T-cell (primary cell): Measurements from ENCODE around the gene SATB2. TPM values are rescaled to one million over a fixed set of nuclear protein-coding genes. Genes with fewer than 3 reads are reported as not detected.

Experiments
- ATAC-seq, 4 experiments: fragments of 200-7000 bp in 3 of 4; fragments of 150-1000 bp in 1 of 4; cut with Tn5 transposase; replicated peaks in 1 of 4; 1 replicate in 3 of 4; 2 replicates in 1 of 4; pipeline ENCODE4 v1.10.0; 2021; ENCODE audit warnings: moderate library complexity in 3 of 4, mild to moderate bottlenecking in 2 of 4, moderate number of reproducible peaks in 1 of 4
- CTCF ChIA-PET, 2 donors: fragments of 300-600 bp; sonication (Branson Sonifier 250); formaldehyde crosslinking; loops; one replicate each; lab custom pipeline; 2022; ENCODE audit warnings: antibody characterized with exemption in 2 of 2; lab: Charles Lee
- POLR2A ChIA-PET, 2 donors: fragments of 300-600 bp; sonication (Branson Sonifier 250); formaldehyde crosslinking; loops; one replicate each; lab custom pipeline; 2022; ENCODE audit warnings: antibody characterized with exemption in 2 of 2; lab: Charles Lee
- DNase-seq, 35 experiments: peaks; one replicate each; pipeline versions ENCODE4 v3.0.0 to v3.0.0-alpha.2; 2013 to 2023
- H3K27ac ChIP-seq: one replicate; pipeline ENCODE4 v1.5.1; 2013; ENCODE audit warnings: low read length
- H3K27me3 ChIP-seq, 2 experiments: replicated peaks in 1 of 2; 1 replicate in 1 of 2; 2 replicates in 1 of 2; pipeline versions ENCODE4 v1.6.1 to v1.7.0; 2013; ENCODE audit warnings: low read length in 1 of 2, mixed read lengths in 1 of 2; ENCODE audit not compliant: control insufficient read depth in 2 of 2, insufficient read depth in 2 of 2; ENCODE audit errors: extremely low read depth in 1 of 2
- H3K36me3 ChIP-seq, 2 donors: 1 replicate in 1 of 2; 2 replicates in 1 of 2; pipeline versions ENCODE4 v1.6.1 to v1.7.0; 2013; ENCODE audit warnings: low read length in 1 of 2; ENCODE audit not compliant: control insufficient read depth in 2 of 2, insufficient read depth in 1 of 2; ENCODE audit errors: extremely low read depth in 1 of 2
- H3K4me1 ChIP-seq, 2 experiments: 1 replicate in 1 of 2; 2 replicates in 1 of 2; pipeline versions ENCODE4 v1.6.1 to v1.7.0; 2013; ENCODE audit warnings: low read length in 2 of 2, mixed read lengths in 1 of 2; ENCODE audit not compliant: insufficient read depth in 2 of 2, control insufficient read depth in 1 of 2; ENCODE audit errors: extremely low read depth in 1 of 2
- H3K4me3 ChIP-seq, 2 donors: 1 replicate in 1 of 2; 2 replicates in 1 of 2; pipeline versions ENCODE4 v1.5.1 to v1.7.0; 2013; ENCODE audit warnings: mild to moderate bottlenecking in 2 of 2, low read length in 1 of 2, moderate library complexity in 1 of 2; ENCODE audit not compliant: control insufficient read depth in 1 of 2; ENCODE audit errors: extremely low read depth in 1 of 2
- H3K9me3 ChIP-seq: 2 replicates; pipeline ENCODE4 v1.7.0; 2013
- H3K27ac Mint-ChIP-seq, 2 donors: one replicate each; pipeline ENCODE4 v1.8.0; 2020 to 2021; ENCODE audit warnings: mild to moderate bottlenecking in 2 of 2, mixed read lengths in 2 of 2
- H3K27me3 Mint-ChIP-seq, 2 donors: one replicate each; pipeline ENCODE4 v1.8.0; 2021 to 2022; ENCODE audit warnings: mixed read lengths in 2 of 2
- H3K36me3 Mint-ChIP-seq: one replicate; pipeline ENCODE4 v1.8.0; 2021; ENCODE audit warnings: mixed read lengths
- H3K4me1 Mint-ChIP-seq, 3 donors: one replicate each; pipeline ENCODE4 v1.8.0; 2020 to 2022; ENCODE audit warnings: mixed read lengths in 3 of 3, mild to moderate bottlenecking in 1 of 3
- H3K4me3 Mint-ChIP-seq, 3 donors: one replicate each; pipeline ENCODE4 v1.8.0; 2020 to 2022; ENCODE audit warnings: mild to moderate bottlenecking in 3 of 3, mixed read lengths in 3 of 3, moderate library complexity in 3 of 3
- H3K9me3 Mint-ChIP-seq, 3 donors: one replicate each; pipeline ENCODE4 v1.8.0; 2020 to 2022; ENCODE audit warnings: mixed read lengths in 3 of 3
- WGBS: methylation state at CpG from one replicate; pipeline ENCODE4 v1.1.5; 2013; ENCODE audit warnings: missing lambda C conversion rate; ENCODE audit not compliant: insufficient coverage; 5-methylcytosine and 5-hydroxymethylcytosine counted together
- total RNA-seq, 35 experiments: library from RNA in 6 of 35; stranded (reverse) in 6 of 35; fragments of 120-200 nt in 1 of 35; gene quantifications; one replicate each; pipeline versions ENCODE4 v1.2.1 to v1.2.4 and lab custom pipeline; 2013 to 2026

The SATB2 gene
- total RNA-seq, 5 donors from 2014 or later (not counting 1 experiment from before 2014, with no cell fraction given): 0.15 to 0.54 (median 0.23) TPM

DNA sequence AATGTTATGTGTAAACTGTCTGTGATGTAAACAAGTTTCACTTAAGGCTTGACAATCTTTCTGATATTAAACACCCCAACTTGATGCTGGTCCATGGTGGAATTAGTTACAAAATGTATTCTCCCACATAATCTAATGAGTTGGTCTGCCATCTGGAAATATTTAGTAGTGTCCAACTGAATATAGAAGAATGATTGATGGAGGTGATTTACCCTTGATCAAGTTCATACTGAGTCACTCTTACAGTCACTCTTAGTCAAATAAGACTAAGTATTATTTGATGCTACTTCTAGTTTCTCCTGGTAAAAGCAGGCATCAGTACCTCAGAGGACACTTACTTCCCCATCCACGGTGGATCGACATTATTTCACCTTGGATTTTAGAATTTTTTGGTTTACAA is 198.1 kb downstream of the SATB2 start:
- no peaks in the 10 kb centered on the region for H3K27me3 ChIP-seq
- Mint-ChIP-seq H3K9me3 (peaks cover 22 to 29% (median 23%) of the 10 kb centered on the region in 3 donors), H3K36me3 (no peaks in the 10 kb centered on the region), H3K27ac (no peak overlapping the region), H3K27me3 (no peaks in the 10 kb centered on the region), H3K4me3 (no peak overlapping the region), H3K4me1 (no peaks in the 10 kb centered on the region)
- H3K4me3 ChIP-seq: no peak overlapping the region
- ChIA-PET POLR2A (no interaction called here), CTCF (interaction anchor here in 1 of 2 donors (0.5 kb wide), 1 partner anchor 72 kb away, joined by 4 read pairs; no protein-coding TSS in a partner anchor)
- no peak overlapping the region for H3K27ac ChIP-seq
- no CpG with 5 or more reads among the region's 2 CpGs for WGBS
- no peaks in the 10 kb centered on the region for H3K9me3 ChIP-seq
- DNase-seq (no peak), ATAC-seq (no peak)
- H3K36me3 ChIP-seq: no peaks in the 10 kb centered on the region
- H3K4me1 ChIP-seq: no peaks in the 10 kb centered on the region

DNA sequence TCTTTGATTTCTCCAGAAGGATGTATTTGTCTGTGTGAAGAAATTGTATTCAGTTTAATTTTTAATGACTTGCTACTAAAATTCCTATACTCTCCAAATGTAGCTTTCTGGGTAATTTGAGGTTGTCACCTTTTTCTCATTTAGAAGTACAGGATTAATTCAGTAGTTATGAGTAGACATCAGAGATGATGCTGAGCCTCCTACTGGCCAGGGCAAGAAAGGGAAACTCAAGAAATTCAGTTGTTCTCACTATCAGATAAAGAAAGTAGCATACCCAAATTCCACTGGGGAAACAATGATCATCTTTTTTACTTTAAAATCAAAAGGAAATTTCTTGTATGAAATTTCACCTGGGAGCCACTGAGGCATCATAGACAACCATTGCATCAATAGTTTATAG is 199.4 kb downstream of the SATB2 start:
- ChIA-PET CTCF (no interaction called here), POLR2A (no interaction called here)
- peaks cover 13 to 21% (median 15%) of the 10 kb centered on the region in 3 donors for H3K9me3 Mint-ChIP-seq
- H3K36me3 Mint-ChIP-seq: no peaks in the 10 kb centered on the region
- H3K27ac Mint-ChIP-seq: no peak overlapping the region
- DNase-seq: no peak
- no peaks in the 10 kb centered on the region for H3K9me3 ChIP-seq
- H3K27me3 Mint-ChIP-seq: no peaks in the 10 kb centered on the region
- no peak overlapping the region for H3K4me3 Mint-ChIP-seq
- H3K27ac ChIP-seq: no peak overlapping the region
- no peaks in the 10 kb centered on the region for H3K36me3 ChIP-seq
- no peak overlapping the region for H3K4me3 ChIP-seq
- H3K27me3 ChIP-seq: no peaks in the 10 kb centered on the region
- H3K4me1 ChIP-seq: no peaks in the 10 kb centered on the region
- no peaks in the 10 kb centered on the region for H3K4me1 Mint-ChIP-seq
- ATAC-seq: no peak

DNA sequence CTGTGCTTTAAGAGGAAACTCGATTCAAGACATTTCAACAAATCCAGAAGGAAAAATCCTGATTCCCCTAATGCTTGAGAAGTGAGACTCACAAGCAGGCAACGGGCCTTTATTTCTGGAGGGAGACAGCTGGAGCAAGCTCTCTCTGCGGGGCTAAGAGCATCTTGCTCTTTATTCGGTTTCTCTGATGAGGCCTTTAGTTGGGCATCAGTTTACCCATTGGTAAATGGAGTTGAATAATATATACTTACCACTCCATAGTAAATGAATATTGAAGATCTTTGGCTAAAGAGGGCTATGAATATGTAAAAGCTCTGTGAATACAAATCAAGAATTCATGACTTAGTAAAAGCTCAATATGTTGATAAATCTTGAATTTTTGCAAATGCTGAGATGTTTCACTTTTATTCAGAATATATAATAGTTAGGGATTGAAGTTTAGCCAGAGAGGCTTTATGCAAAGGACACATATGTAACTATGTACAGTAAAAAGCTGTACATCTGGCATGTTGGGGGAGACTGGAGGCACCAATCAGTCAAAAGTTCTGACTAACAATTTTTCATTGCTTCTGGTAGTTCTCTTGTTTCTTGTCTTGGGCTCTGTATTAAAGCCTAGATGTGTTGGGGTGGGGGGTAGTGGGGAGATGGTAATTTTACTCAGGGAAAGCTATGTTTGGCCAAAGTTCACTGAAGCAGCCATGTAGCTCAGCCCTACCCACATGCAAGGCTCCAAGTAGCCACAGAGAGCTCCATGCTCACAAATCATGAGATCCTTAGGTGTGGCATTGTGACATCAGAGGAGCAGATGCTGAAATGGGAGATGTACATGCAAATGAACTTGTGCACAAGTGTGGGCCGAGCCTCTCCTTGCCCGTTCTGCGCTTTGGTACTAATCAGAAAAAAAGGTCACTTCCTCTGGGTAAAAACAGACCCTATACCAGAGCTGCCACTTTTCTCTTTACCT is 200.2 kb downstream of the SATB2 start:
- Mint-ChIP-seq H3K27me3 (peaks cover 0 to 4% of the 10 kb centered on the region in 2 donors), H3K9me3 (peaks cover 9 to 16% (median 13%) of the 10 kb centered on the region in 3 donors), H3K27ac (no peak overlapping the region), H3K4me3 (no peak overlapping the region), H3K36me3 (no peaks in the 10 kb centered on the region), H3K4me1 (no peaks in the 10 kb centered on the region)
- H3K9me3 ChIP-seq: no peaks in the 10 kb centered on the region
- DNase-seq (no peak), ATAC-seq (no peak)
- no peak overlapping the region for H3K27ac ChIP-seq
- ChIA-PET CTCF (no interaction called here), POLR2A (interaction anchor here in 1 of 2 donors (0.8 kb wide), 1 partner anchor 20 kb away, joined by 6 read pairs; no protein-coding TSS in a partner anchor)
- WGBS: 100% methylated on average over 2 of the region's 7 CpGs
- H3K36me3 ChIP-seq: no peaks in the 10 kb centered on the region
- H3K27me3 ChIP-seq: no peaks in the 10 kb centered on the region
- no peaks in the 10 kb centered on the region for H3K4me1 ChIP-seq
- no peak overlapping the region for H3K4me3 ChIP-seq

DNA sequence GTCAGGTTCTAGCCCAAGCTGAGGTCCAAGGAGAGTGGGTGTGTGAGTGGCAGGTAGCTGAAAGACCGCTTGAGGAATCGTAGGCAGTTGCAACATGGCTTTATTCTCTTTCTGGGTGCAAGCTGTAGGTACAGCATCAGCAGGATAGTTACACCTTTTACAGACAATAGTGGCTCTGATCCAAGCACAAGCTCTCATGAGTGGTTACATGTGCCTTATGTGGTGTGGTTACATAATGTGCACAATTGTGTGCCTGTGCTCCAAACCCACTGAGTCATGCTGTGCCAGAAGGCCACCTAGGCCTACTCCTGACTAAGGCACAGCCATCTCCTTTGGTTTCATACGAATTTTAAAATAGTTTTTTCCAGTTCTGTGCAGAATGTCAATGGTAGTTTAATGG is 227.6 kb downstream of the SATB2 start:
- no peaks in the 10 kb centered on the region for H3K9me3 ChIP-seq
- no peak for DNase-seq

DNA sequence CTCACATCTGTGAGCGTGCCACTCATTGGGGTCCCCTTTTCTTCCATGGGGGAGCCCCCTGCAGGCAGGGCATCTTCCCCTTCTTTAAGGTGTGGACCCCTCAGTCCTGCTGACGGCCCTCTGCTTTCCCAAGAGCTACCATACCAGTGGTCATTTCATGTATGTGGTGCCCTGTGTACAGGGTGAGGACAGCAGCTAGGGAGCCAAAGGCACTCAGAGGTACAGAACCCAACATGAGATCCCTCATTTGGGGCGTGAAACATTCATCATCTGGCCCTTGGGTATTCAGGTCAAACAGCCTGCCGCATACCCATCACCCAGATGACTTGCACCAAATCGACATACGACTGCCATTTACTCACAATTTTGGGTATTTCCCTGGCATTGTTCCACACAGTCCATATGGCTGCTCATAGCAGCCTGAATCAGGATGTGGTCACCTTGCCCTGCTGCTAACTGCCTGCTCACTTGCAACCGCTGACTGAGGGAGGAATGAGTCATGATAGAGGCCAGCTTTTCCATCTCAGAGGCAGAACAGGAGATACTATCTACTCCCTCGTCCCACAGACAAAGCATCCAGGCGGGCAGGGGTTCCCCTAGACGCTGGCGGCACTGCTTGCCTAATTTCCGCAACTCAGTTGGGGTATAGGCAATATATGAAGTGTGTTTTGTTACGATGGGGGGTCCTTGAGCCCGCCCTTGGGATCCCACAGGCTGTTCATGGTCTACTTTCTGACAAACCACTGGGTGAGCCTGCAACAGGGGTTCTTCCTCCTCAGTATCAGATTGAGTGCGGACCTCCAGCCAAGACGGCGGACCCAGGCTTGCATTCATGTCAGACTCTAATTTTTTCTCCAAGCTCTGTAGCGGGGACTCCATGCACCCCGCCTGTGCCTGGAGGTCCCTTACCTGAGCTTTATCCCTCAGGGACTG is 228.6 kb downstream of the SATB2 start:
- Mint-ChIP-seq H3K27me3 (no peaks in the 10 kb centered on the region), H3K4me3 (no peak overlapping the region), H3K4me1 (no peaks in the 10 kb centered on the region), H3K27ac (no peak overlapping the region), H3K9me3 (peaks cover 0 to 3% (median 2%) of the 10 kb centered on the region in 3 donors), H3K36me3 (no peaks in the 10 kb centered on the region)
- Histone ChIP-seq H3K4me3 (no peak overlapping the region), H3K27ac (no peak overlapping the region), H3K27me3 (no peaks in the 10 kb centered on the region), H3K36me3 (no peaks in the 10 kb centered on the region), H3K4me1 (peaks cover 0 to 3% of the 10 kb centered on the region in 2 experiments), H3K9me3 (no peaks in the 10 kb centered on the region)
- WGBS: 74% methylated on average over 9 of the region's 19 CpGs
- ATAC-seq: no peak
- ChIA-PET POLR2A (no interaction called here), CTCF (no interaction called here)
- peak in 1 of 35 experiments; percentile 4 for DNase-seq

More for the DNA sequence above, 227.6 kb downstream of the SATB2 start:
- no peak for ATAC-seq
- Histone ChIP-seq H3K4me1 (peaks cover 0 to 3% of the 10 kb centered on the region in 2 experiments), H3K27ac (no peak overlapping the region), H3K4me3 (no peak overlapping the region), H3K27me3 (no peaks in the 10 kb centered on the region), H3K36me3 (no peaks in the 10 kb centered on the region)
- POLR2A ChIA-PET: no interaction called here
- Mint-ChIP-seq H3K4me1 (no peaks in the 10 kb centered on the region), H3K27ac (no peak overlapping the region), H3K9me3 (peaks cover 0 to 4% (median 3%) of the 10 kb centered on the region in 3 donors), H3K4me3 (no peak overlapping the region), H3K27me3 (no peaks in the 10 kb centered on the region), H3K36me3 (no peaks in the 10 kb centered on the region)
- CTCF ChIA-PET: no interaction called here
- 75% methylated on average over 2 of the region's 3 CpGs for WGBS

DNA sequence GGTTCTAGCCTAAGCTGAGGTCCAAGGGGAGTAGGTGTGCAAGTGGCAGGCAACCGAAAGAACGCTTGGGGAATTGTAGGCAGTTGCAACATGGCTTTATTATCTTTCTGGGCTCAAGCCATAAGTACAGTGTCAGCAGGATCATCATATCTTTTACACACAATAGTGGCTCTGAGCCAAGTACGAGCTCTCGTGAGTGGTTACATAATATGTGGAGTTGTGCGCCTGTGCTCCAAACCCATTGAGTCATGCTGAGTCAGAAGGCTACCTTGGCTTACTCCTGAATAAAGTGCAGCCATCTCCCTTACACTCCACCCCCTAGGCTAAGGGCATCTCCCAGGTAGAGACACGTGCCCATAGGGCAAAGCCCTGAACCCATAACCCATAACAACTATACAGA is 233.9 kb downstream of the SATB2 start:
- Mint-ChIP-seq H3K4me1 (no peaks in the 10 kb centered on the region), H3K27me3 (no peaks in the 10 kb centered on the region), H3K4me3 (no peak overlapping the region), H3K9me3 (peaks cover 0 to 4% (median 3%) of the 10 kb centered on the region in 3 donors), H3K27ac (no peak overlapping the region), H3K36me3 (no peaks in the 10 kb centered on the region)
- ChIA-PET POLR2A (no interaction called here), CTCF (no interaction called here)
- WGBS: 44% methylated on average over 1 of the region's 6 CpGs
- no peaks in the 10 kb centered on the region for H3K36me3 ChIP-seq
- H3K9me3 ChIP-seq: no peaks in the 10 kb centered on the region
- H3K27ac ChIP-seq: no peak overlapping the region
- no peaks in the 10 kb centered on the region for H3K27me3 ChIP-seq
- ATAC-seq (no peak), DNase-seq (no peak)
- H3K4me3 ChIP-seq: no peak overlapping the region
- H3K4me1 ChIP-seq: no peaks in the 10 kb centered on the region
